WI38 (cell line): ENCODE measurements around the gene ROS1.

Experiments
- H3K4me3 ChIP-seq: 2 replicates; pipeline ENCODE4 v1.5.1; 2011; ENCODE audit warnings: low read depth, mild to moderate bottlenecking, control low read depth, low read length
- CTCF ChIP-seq: IDR thresholded peaks from 2 replicates; pipeline ENCODE4 v1.5.1; 2012; ENCODE audit warnings: low read depth, mild to moderate bottlenecking, control low read depth, low read length

The ROS1 gene

GRCh38 chr6:117396228-117396627 lies 29.5 kb downstream of the ROS1 start:
- TF ChIP-seq CTCF: no peak

GRCh38 chr6:117395164-117395563 lies 30.6 kb downstream of the ROS1 start:
- H3K4me3 ChIP-seq: no peak overlapping the region
- no peak for TF ChIP-seq CTCF

More at GRCh38 chr6:117396228-117396627, 29.5 kb downstream of the ROS1 start:
- no peak overlapping the region for H3K4me3 ChIP-seq

GRCh38 chr6:117393045-117393444 lies 32.7 kb downstream of the ROS1 start:
- TF ChIP-seq CTCF: no peak

GRCh38 chr6:117391874-117392583 lies 33.7 kb downstream of the ROS1 start:
- TF ChIP-seq CTCF: no peak
- H3K4me3 ChIP-seq: no peak overlapping the region

More at GRCh38 chr6:117393045-117393444, 32.7 kb downstream of the ROS1 start:
- H3K4me3 ChIP-seq: no peak overlapping the region

GRCh38 chr6:117389227-117390057 lies 36.3 kb downstream of the ROS1 start:
- no peak overlapping the region for H3K4me3 ChIP-seq
- no peak for TF ChIP-seq CTCF

- no peak overlapping the region for H3K4me3 ChIP-seq
- no peak for TF ChIP-seq CTCF
Observed at GRCh38 chr6:117387454-117387974, 38.2 kb downstream of the ROS1 start.

- H3K4me3 ChIP-seq: no peak overlapping the region
- TF ChIP-seq CTCF: no peak
Observed at GRCh38 chr6:117384659-117385058, 41.1 kb downstream of the ROS1 start.
